ENCODE measurements around the gene HMGCR. TPM values are rescaled to one million over a fixed set of nuclear protein-coding genes. Genes with fewer than 3 reads are reported as not detected.

Gene HMGCR
- total and polyA plus RNA-seq, 2 of the 8 experiments (the other 6 are each of a cell fraction or from before 2014, with no cell fraction given), result 45.8 to 199 TPM

DNA sequence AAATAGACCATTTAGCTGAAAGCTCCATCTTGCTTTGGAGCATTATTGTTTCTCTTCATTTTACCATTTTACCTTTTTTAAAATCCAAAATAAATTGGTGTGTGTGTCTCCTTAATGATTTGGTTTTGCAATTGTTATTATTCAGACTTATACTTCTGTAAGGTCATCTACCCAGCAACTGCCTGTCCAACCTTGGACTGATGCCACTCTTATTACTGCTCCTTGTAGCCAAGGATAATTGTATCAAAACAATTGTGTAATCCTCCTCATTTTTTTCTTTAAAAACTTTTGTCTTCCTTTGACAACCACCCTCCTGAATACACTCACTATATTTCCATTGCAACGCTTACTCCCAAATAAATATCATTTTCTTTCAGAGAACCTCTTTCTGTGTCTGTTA is 30.3 kb upstream of the HMGCR start:
- Histone ChIP-seq H3K27me3 (replicated peaks in 1 of 4; ENCODE audit: control insufficient read depth in 3 of 4, extremely low read depth in 1 of 4, insufficient read depth in 3 of 4, low read length in 3 of 4) (no peaks in the 10 kb centered on the region), H3K4me1 (replicated peaks in 1 of 4; ENCODE audit: control insufficient read depth in 3 of 4, insufficient read depth in 4 of 4, low read length in 3 of 4) (no peaks in the 10 kb centered on the region), H3K4me2 (ENCODE audit: insufficient read depth in 1 of 2, low read depth in 2 of 2, low read length in 2 of 2) (no peak overlapping the region), H4K20me1 (replicated peaks in 1 of 2; ENCODE audit: control insufficient read depth in 1 of 2, insufficient read depth in 2 of 2, low read length in 2 of 2) (no peaks in the 10 kb centered on the region), H2BK5ac (ENCODE audit: low read depth, low read length) (no peak overlapping the region), H2BK120ac (replicated peaks; ENCODE audit: low read depth, low read length) (no peak overlapping the region), H3K79me2 (ENCODE audit: control insufficient read depth in 1 of 2, insufficient read depth in 2 of 2, low read length in 2 of 2) (no peaks in the 10 kb centered on the region), H4K5ac (ENCODE audit: insufficient read length, low read depth, low read length) (no peak overlapping the region), H2AK5ac (ENCODE audit: low read depth, low read length) (no peak overlapping the region), H3K56ac (replicated peaks; ENCODE audit: insufficient read length, low read depth, low read length) (no peak overlapping the region), H3K27ac (ENCODE audit: low read depth, low read length) (no peak overlapping the region), H2AFZ (ENCODE audit: low read length) (no peak overlapping the region), H3K4ac (replicated peaks; ENCODE audit: insufficient read length, low read depth, low read length) (no peak overlapping the region), H3K18ac (ENCODE audit: extremely low read depth, low read length) (no peak overlapping the region), H4K8ac (ENCODE audit: extremely low read depth, insufficient read depth, low read length) (no peak overlapping the region), H2BK15ac (ENCODE audit: low read length) (no peak overlapping the region), H3K9me3 (ENCODE audit: insufficient read depth in 2 of 2, low read depth in 1 of 2, low read length in 1 of 2) (no peaks in the 10 kb centered on the region), H3K23ac (ENCODE audit: insufficient read length) (no peak overlapping the region), H3K36me3 (ENCODE audit: control insufficient read depth in 2 of 4, insufficient read depth in 4 of 4, low read length in 3 of 4) (no peaks in the 10 kb centered on the region), H3K23me2 (ENCODE audit: low read depth, low read length) (no peaks in the 10 kb centered on the region), H3K9ac (replicated peaks in 1 of 4; ENCODE audit: extremely low read depth in 1 of 4, low read depth in 3 of 4, low read length in 3 of 4) (no peak overlapping the region), H3K79me1 (ENCODE audit: low read depth, low read length) (no peaks in the 10 kb centered on the region), H4K91ac (replicated peaks; ENCODE audit: insufficient read length, low read length) (no peak overlapping the region), H3K14ac (ENCODE audit: insufficient read length) (no peak overlapping the region), H2BK20ac (ENCODE audit: low read length) (no peak overlapping the region), H3K4me3 (ENCODE audit: extremely low read depth in 1 of 4, insufficient read depth in 2 of 4, low read depth in 3 of 4, low read length in 4 of 4) (no peak overlapping the region), H2BK12ac (ENCODE audit: low read depth, low read length) (no peak overlapping the region)
- FAIRE-seq (no peak), DNase-seq (ENCODE audit: low read depth in 1 of 2, low spot score in 2 of 2) (no peak)
- ChIA-PET CTCF (ENCODE audit: partially characterized antibody) (interaction anchor here (1.4 kb wide), 1 partner anchor 20 kb away, joined by 3 read pairs; no protein-coding TSS in a partner anchor), POLR2A (ENCODE audit: partially characterized antibody) (no interaction called here)
- 94% methylated on average over 1 of the region's 1 CpG; no CpG with 5 or more reads in 1 of the 2 experiments for WGBS, 2 experiments (ENCODE audit: extremely low coverage in 1 of 2, insufficient coverage in 1 of 2, insufficient read length in 1 of 2, insufficient replicate concordance in 2 of 2, low coverage in 1 of 2, low lambda C conversion rate in 2 of 2, missing lambda C conversion rate in 1 of 2)
- TF ChIP-seq SRF (IDR thresholded peaks at IDR 0.05; ENCODE audit: low read depth, low read length), result no peak
